CD4-positive, alpha-beta T cell treated with Interleukin-4 for 4 hours (primary cell): ENCODE measurements around the gene DNAJA3.

ENCODE experiments used
- DNase-seq: peaks from one replicate; pipeline ENCODE4 v3.0.0-alpha.2; 2020

Gene DNAJA3

GRCh38 chr16:4425378-4426020, at the start of gene DNAJA3:
Gene DNAJA3 (plus strand): TSS chr16:4425868. CDS start chr16:4425882, 14 bp downstream.
- peak; percentile 90 for DNase-seq

GRCh38 chr16:4376126-4376892, 49.4 kb upstream of the DNAJA3 start:
- no peak for DNase-seq

GRCh38 chr16:4376893-4377572, 48.6 kb upstream of the DNAJA3 start:
- no peak for DNase-seq

- DNase-seq, result no peak
Measured at GRCh38 chr16:4377573-4378154, 48.0 kb upstream of the DNAJA3 start.

GRCh38 chr16:4378161-4378666, 47.5 kb upstream of the DNAJA3 start:
- DNase-seq, result no peak

- DNase-seq, result no peak
Measured at GRCh38 chr16:4378999-4379690, 46.5 kb upstream of the DNAJA3 start.

- DNase-seq, result no peak
Measured at GRCh38 chr16:4380119-4381063, 45.3 kb upstream of the DNAJA3 start.

- DNase-seq, result no peak
Measured at GRCh38 chr16:4381072-4381934, 44.4 kb upstream of the DNAJA3 start.

GRCh38 chr16:4381935-4382794, 43.5 kb upstream of the DNAJA3 start:
- no peak for DNase-seq

- DNase-seq, result no peak
Measured at GRCh38 chr16:4382795-4383357, 42.8 kb upstream of the DNAJA3 start.

GRCh38 chr16:4383591-4384444, 41.9 kb upstream of the DNAJA3 start:
- no peak for DNase-seq

GRCh38 chr16:4384509-4384942, 41.1 kb upstream of the DNAJA3 start:
- DNase-seq, result no peak

- DNase-seq, result no peak
Measured at GRCh38 chr16:4385066-4385788, 40.4 kb upstream of the DNAJA3 start.

- DNase-seq, result no peak
Measured at GRCh38 chr16:4385789-4386450, 39.7 kb upstream of the DNAJA3 start.

- no peak for DNase-seq
Measured at GRCh38 chr16:4386451-4386805, 39.2 kb upstream of the DNAJA3 start.

- DNase-seq, result no peak
Measured at GRCh38 chr16:4386951-4387565, 38.6 kb upstream of the DNAJA3 start.
